HG02678 (cell line): Measurements from ENCODE around the gene FOLR2.
"Not testable (repeated sequence)": the region's sequence is repeated elsewhere in the genome, so short reads cannot be mapped to it uniquely, and the experiment has no call there.

Experiments
- ATAC-seq: cut with Tn5 transposase; IDR thresholded peaks from one replicate; pipeline ENCODE4 v1.9.1; 2021; ENCODE audit warnings: mild to moderate bottlenecking, moderate library complexity; ENCODE audit not compliant: unreplicated experiment

FOLR2 gene

GRCh38 chr11:72266960-72267359 is 50.4 kb downstream of the FOLR2 start:
- not testable (repeated sequence) for ATAC-seq

- ATAC-seq: no peak
Observed at GRCh38 chr11:72267956-72268617, 51.5 kb downstream of the FOLR2 start.
